ENCODE results near the gene HOXB2.
A peak's percentile ranks its signal among the peaks of the same experiment; 100 is the strongest.
"Not testable (repeated sequence)": the region's sequence is repeated elsewhere in the genome, so short reads cannot be mapped to it uniquely, and the experiment has no call there.

Gene HOXB2

GRCh38 chr17:48513097-48513496 is 31.8 kb downstream of the HOXB2 start:
- DNase-seq: no peak

- DNase-seq: peak; percentile 32
Measured at GRCh38 chr17:48510761-48511604, 33.9 kb downstream of the HOXB2 start.

GRCh38 chr17:48510381-48510760 is 34.5 kb downstream of the HOXB2 start:
- DNase-seq: no peak

- not testable (repeated sequence) for DNase-seq
Measured at GRCh38 chr17:48509708-48510107, 35.2 kb downstream of the HOXB2 start.

GRCh38 chr17:48506246-48506645 is 38.7 kb downstream of the HOXB2 start:
- peak; percentile 39 for DNase-seq

GRCh38 chr17:48505788-48506187 is 39.1 kb downstream of the HOXB2 start:
- peak; percentile 97 for DNase-seq

- no peak for DNase-seq
Measured at GRCh38 chr17:48504953-48505352, 40.0 kb downstream of the HOXB2 start.

GRCh38 chr17:48503747-48504146 is 41.2 kb downstream of the HOXB2 start:
- peak; percentile 29 for DNase-seq

- DNase-seq: no peak
Measured at GRCh38 chr17:48502901-48503300, 42.0 kb downstream of the HOXB2 start.

- no peak for DNase-seq
Measured at GRCh38 chr17:48502312-48502711, 42.6 kb downstream of the HOXB2 start.

- peak; percentile 22 for DNase-seq
Measured at GRCh38 chr17:48500435-48501426, 44.2 kb downstream of the HOXB2 start.

GRCh38 chr17:48499735-48500434 is 45.0 kb downstream of the HOXB2 start:
- DNase-seq: no peak

GRCh38 chr17:48499248-48499647 is 45.7 kb downstream of the HOXB2 start:
- peak; percentile 20 for DNase-seq

GRCh38 chr17:48498164-48498850 is 46.6 kb downstream of the HOXB2 start:
- peak; percentile 82 for DNase-seq

- no peak for DNase-seq
Measured at GRCh38 chr17:48497103-48497502, 47.8 kb downstream of the HOXB2 start.

GRCh38 chr17:48494335-48494734 is 50.6 kb downstream of the HOXB2 start:
- no peak for DNase-seq
